Limb (tissue), 2 donors: ENCODE results near the gene CHMP6.

Experiments
- DNase-seq, 2 donors: peaks; one replicate each; pipeline ENCODE4 v3.0.0-alpha.2; 2016; ENCODE audit errors: extremely low spot score in 2 of 2

The CHMP6 gene

DNA sequence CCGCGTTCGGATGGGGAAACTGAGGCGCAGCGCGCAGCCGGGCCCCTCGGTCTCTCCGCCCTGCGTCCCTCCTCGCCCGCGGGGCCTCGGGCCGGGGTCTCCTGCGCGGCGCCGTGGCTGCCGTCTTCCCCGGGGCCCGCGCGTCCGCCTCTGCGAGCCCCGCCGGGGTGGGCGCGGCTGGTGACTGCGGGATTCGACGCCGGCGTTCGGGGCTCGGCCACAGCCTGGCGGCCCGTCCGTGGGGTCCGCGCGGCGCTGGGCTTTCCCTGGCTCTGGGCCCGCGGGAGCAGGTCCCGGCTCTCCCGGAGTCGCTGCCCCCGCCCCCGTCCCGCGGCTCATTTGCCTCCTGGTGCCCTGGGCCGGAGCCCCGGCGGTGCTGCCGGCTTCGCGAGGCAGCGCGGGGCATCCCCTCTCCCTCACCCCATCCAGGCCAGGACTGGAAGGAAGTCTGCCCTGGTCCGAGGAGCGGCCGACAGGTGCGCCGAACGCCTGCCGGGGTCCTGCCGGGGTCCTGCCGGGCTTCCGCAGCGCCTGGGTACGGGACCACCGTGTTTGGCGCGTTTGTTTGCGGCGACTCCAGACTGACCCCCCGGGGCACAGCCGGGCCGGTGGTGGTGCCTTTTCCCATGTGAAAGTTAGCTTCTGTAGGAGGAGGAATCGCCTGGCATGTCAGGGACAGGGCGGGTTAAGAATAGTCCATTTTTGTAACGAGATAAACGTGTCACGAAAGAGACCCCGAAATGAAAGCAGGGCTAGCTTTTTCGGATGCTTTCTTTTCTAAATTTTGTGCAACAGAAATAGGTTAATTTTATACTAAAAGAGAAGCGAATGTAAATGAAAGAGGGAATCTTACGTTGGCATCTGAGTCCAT lies 671 bp downstream of the CHMP6 start:
- peak in 1 of 2 donors; percentile 62 for DNase-seq

DNA sequence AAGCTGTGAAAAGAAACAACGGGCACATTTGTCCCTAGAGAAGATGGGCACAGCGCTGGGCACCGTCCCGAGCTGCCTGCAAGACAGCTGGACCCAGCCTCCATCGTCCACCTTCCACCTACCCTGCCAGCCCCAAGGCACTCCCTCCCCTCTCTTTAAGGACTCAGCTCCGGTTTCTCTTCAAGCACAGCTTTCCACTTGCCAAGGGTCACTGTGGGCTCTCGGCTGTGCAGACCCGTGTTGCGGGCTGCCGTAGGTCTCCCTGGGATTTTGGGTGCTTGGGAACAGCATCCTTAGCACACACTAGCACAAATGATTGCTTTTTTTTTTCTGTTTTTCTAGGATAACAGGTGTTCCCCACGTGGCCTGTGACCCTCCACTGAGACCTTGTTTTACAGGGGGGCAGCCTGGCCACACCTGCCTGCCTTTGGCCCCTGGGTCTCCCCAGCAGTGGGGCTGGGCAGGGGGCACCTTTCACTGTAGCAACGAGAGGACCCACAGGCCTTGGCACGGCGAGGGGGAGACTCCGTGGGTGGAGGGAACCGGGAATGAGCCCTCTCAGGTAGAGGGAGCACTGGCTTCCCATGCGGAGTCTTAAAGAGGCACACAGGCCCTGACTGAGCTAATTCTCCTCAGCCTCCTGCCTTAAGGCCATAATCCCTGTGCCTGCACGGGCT lies 1.4 kb downstream of the CHMP6 start:
- no peak for DNase-seq

DNA sequence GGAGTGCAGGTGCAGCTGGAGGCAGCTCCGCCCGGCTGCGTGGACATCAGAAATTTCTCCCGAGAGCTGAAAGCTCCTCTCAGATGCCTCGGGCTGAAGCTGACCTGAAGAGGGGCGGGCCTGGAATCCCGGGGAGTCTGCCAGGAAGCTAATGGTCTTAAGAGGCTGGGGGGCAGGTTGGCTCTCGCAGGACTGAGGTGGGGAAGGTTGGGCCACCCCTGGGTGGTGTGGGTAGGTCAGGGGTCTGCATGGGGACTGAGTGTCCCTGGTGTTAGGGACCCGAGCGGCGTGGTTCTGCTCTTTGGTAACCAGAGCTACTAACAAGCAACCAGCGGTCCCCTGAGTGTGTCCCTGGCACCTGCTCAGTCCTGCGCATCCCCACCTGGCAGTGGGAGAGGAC lies 3.5 kb downstream of the CHMP6 start:
- peak in 1 of 2 donors; percentile 23 for DNase-seq

DNA sequence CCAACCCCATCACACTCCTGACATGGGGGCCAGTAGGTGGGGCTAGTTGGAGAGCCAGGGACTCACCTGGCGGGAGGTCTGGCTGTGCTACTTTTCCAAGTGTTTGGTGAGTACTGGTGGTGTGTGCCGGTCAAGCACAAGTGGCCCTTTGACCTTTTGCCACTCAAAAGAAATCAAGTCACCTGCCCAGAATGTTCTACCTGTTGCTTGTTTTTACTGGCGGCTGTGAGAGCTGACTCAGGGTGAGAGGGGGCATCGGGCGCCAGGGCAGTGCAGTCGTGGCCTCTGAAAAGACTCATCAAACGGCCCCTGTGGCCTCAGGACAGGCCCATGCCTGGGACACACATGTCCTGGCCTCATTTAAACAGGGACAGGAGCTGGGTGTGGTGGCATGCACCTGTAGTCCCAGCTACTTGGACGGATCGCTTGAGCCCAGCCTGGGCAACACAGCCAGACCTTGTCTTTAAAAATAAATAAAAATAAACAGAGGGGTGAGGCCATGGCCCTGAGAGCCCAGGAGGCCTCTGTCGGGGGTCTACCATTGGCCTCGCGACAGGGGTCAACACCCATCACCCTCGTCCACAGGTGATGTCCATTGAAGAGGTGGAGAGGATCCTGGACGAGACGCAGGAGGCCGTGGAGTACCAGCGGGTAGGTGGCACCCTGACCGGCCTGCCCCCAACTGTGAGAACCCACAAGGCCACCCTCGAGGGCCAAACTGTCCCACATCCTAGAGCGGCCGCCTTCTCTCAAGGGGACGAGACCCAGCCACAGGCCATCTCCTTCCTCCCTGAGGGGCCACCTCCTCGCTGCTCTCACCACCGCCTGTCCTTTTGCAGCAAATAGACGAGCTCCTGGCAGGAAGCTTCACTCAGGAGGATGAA lies 5.0 kb downstream of the CHMP6 start:
- peak in 1 of 2 donors; percentile 23 for DNase-seq

DNA sequence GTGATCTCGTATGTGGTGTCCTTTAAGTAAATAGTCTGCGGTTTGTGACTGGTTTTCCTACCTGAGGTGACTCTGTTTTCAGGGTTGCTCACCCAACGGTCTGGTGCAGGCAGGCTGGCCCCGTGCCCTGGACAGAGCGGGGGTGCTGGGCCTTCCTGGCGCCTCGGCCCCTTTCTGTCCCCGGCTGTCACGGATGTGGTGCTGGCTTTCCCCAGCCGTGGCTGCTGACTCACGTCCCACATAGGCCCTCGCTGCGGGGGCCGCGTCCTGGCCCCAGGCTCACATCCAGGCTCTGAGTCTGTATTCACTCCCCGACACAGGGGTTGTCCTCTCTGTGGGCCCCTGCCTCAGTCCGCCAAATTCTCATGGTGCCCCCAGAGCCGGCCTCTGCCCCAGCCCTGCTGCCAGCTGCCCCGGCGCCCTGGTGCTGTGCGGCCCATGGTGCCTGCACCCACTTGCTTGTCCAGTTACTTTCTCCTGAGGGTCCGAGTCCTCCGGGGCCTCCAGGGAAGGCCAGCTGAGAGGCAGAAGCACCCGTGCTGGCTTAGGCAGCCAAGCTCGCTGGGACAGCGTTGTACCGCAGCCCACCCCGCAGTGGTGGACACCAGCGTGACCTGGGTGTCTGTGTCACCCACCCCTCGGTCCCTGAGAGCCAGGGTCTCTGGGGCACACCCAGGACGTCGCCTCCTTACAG lies 5.9 kb downstream of the CHMP6 start:
- peak in 1 of 2 donors; percentile 25 for DNase-seq

DNA sequence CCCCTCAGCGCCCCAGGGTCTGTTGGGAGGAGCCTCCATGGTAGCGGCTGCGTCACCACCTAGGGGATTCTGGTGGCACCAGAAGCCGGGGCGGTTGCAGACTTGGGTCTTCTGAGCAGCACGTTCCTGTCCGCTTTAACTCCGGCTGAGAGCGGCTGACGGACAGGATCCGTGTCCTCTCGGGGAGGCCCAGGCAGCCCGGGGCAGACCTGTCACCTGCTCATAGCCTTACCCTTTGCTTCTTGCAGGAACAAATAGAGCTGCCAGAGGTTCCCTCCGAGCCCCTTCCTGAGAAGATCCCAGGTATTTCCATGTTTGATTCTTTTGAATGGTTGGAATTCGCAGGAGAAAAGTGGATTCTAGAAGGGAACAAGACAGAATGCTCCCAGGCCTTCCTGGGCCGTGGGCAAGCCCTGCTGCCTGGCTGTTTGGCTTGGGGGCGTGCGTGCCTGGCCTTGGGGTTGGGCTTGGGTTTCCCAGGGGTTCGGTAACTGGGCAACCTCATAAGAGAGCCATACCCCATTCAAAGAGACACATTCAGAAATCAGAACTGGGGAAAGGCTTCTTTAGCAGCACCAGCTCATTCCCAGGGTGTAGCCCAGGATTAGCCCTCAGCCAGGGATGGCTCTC lies 6.6 kb downstream of the CHMP6 start:
- peak in 1 of 2 donors; percentile 25 for DNase-seq

DNA sequence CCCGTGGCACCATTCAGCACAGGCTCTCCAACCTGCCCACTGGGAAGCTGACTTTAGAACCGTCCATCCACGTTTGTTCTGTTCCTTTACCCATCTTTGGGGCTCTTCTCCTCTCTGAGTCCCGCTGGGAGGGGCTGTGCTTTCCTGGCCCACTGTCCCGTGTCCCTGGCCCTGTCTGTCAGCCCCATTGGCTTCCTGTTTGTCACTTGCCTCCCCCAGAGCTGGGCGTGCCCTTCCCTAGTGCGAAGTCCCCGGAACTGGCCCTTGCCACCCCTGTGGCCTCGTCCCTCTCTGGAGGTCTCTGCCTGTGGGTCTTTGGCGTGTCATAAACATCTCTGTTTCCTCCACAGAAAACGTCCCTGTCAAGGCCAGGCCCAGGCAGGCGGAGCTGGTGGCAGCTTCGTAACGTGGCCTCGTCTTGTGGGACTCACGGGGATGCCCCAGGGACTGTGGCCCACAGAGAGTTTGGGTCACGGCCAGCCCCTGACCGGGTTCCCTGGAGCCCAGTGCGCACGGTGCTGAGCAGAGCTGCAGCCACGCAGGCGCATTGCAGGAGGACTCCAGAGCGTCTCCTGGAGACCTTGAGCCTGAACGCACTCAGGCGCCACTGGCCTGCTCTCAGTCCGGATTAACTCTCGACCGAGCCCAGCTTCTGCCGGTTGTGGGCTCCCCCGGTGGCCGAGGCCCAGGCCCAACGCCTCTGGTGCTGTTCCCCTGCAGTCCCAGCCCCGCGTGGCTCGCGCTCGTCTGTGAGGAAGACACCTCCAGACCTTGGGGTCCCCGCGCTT lies 7.3 kb downstream of the CHMP6 start:
- DNase-seq, result no peak

DNA sequence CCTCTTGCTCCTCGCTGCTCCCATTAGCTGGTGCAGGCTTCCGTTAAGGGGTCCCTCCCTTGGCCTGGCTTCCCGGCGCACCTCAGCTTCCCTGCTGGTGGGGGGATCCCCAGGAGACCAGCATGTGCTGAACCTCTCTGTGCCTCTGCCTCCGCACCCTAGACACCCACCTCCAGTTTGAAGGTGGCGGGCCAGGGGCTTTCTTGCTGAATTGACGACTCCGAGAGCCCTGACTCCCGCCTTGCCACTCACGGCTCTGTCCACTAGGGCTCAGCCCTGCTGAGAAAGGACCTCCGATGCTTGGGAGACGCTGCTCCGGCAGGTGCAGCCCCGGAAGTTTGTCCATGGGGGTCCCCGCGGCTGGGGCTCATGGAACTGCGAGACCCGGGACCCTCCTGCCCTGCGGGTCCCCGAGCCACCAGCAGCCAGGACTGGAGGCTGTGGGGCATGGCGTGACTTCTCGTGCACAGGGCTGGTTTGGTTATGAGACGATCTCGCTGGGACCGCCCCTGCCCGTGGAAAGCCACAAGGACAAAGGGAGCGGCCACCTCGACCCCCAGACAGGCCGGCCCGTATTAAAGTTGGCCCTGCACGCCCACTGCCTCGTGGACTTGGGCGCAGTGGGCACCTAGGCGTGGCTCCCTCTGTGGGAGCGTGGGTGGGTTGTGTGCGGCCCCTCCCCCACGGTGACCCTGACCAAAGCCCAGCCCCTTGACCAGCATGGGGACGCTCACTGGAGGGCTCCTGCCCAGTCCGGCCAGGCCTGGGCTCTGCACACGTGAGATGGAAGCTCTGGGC lies 8.1 kb downstream of the CHMP6 start:
- DNase-seq, result peak in 1 of 2 donors; percentile 27

DNA sequence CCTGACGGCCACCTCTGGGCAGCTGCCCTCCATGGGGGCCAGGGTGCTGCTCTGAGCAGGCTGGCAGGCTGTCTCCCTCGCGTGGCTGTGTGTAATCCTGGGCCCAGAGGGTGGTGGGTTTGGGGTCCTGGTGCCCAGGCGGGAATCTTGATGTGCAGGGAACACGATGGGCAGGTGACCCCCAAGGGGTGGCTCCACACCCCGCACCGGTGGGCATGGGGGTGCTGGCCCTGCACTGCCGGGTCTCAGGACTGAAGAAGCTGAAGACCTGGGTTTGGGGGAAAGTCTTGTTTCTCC lies 8.6 kb downstream of the CHMP6 start:
- DNase-seq, result peak in 1 of 2 donors; percentile 24

DNA sequence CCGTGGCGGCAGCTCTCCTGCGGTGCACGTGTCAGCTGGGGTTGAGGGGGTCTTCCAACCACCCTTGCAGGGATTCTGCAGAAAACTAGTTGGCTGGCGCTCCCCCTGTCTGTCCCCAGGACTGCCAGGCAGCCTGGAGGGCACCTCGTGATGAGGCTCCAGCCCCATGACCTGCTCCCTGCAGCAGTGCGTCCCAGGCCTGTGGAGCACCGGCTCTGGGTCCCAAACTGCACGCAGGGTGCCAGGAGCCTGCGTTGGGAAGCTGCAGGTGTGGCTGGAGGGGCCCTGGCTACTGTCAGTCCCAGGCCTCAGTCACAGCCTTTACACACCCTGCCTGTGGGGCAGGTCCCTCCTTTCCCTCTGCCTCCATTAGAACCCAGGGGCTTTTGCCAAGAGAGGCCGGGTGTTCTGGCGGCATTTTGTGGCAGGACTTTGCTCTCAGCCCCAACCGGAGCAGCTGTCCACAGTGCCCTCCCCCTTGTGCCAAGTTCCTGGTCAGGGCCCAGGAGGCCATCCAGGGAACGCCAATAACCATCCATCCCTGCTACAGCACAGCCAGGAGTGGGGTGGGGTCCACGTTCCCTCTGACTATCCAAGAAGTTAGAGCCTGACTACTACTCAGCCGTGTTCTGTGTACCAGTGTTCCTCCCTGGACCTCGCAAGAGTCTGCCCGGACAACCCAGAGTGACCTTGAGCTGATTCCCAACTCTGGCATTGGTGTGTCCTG lies 9.2 kb downstream of the CHMP6 start:
- DNase-seq, result peak in 1 of 2 donors; percentile 30

DNA sequence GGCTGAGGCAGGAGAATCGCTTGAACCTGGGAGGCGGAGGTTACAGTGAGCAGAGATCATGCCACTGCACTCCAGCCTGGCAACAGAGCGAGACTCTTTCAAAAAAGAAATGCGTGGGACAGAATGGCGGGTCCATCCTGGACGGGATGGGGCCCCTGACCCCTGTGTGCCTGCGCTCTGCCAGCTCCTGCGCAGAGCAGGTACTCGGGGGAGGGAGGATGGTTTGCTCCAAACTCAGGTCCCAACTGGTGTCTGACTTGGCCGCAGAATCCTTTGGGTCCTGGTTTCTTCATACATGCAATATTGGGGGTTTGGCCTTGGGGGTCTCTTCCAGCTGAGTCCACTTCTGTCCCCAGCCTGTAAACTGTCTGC lies 10.4 kb downstream of the CHMP6 start:
- no peak for DNase-seq

DNA sequence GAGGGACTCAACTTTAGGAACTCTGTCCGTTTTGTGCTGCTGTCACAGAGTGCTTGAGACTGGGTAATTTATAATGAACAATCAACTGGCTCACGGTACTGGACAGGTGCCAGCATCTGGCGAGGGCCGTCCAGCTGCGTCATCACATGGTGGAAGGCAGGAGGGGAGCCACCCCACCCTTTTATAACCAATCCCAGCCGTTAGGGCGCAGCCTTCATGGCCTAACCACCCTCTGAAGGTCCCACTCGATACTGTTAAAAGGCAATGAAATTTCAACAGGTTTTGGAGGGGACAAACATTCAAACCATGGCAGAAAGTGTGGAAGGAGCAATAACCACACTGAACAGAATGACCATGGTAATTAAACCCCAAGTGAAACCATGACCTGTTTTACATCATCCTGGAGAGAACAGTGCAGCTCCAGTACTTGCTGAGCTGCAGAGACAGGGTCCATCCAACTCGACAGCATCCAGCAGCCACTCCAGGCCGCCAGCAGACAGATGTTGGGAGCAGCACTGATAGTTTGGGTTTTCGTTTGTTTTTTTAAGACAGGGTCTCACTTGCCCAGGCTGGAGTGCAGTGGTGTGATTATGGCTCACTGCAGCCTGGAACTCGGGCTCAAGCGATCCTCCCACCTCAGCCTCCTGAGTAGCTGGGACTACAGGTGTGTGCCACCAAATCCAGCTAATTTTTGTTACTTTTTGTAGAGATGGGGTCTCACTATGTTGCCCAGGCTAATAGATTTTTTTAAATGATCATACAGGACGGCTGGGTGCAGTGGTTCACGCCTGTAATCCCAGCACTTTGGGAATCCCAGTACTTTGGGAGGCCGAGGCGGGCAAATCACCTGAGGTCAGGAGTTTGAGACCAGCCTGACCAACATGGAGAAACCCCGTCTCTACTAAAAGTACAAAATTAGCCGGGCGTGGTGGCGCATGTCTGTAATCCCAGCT lies 11.0 kb downstream of the CHMP6 start:
- peak in 1 of 2 donors; percentile 60 for DNase-seq

DNA sequence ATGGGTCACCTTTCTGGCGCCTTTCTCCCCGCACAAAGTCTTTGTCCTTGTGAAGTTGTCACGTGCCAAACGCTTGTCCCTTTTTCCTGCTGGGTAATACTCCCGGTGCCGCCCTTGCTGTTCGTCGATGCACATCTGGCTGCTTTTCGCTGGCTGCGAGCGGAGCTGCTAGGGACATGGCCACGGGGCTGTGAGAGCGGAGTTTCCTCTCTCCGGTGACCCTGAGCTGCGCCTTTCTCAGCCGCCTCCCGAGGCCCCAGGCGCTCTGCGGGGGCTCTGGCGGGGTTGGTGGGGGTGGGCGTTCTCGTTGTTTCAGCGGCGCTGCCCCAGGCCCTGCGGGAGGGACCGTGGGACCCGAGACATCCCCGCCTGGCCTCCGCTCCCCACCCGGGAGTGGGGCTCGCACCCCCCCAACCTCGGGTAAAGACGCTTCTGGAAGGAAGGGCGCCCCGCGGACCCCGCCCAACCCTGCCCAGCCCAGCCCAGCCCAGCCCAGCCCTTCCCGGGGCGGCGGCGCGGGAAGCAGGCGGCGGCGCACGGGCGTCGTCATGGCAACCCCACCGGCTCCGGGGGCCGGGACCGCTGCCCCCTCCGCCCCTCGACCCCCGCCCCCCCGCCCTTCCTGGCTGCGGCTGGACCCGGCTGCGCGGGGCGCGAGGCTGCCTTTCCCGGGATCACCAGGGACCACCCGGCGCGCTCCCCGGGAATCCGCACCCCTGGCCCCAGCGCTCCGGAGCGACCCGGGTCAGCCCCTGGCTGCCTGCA lies 12.3 kb downstream of the CHMP6 start:
- peak in 1 of 2 donors; percentile 64 for DNase-seq

DNA sequence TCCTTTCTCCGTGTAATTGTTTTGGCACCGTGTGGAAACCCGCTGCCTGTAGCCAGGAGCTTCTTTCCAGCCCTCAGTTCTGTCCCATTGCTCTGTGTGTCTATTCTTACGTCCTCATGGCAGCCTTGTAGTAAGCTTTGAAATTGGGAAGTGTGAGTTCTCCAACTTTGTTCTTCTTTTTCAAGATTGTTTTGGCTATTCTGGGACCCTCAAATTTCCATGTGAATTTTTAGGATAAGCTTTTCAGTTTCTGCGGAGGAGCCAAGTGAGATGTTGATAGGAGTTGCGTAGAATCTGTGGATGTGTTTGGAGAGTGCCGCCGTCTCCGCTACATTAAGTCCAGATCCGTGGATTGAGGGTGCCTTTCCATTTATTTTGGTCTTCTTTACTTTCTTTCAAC lies 15.2 kb downstream of the CHMP6 start:
- DNase-seq, result no peak

DNA sequence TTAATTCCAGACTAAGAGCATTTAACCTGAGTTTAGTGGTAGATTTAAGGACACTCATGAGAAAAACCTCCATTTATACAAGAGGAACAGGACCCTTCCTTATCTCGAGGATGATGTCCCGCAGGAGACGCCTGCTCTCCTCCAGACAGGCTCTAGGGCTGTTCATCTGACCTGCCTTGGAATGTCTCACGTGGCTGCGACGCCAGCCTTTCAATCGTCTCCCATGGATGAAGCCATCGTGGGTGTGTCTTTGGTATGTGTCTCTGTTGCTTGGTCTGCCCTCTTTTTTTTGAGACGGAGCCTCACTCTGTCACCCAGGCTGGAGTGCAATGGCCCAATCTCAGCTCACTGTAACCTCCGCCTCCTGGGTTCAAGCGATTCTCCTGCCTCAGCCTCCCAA lies 16.5 kb downstream of the CHMP6 start:
- no peak for DNase-seq

DNA sequence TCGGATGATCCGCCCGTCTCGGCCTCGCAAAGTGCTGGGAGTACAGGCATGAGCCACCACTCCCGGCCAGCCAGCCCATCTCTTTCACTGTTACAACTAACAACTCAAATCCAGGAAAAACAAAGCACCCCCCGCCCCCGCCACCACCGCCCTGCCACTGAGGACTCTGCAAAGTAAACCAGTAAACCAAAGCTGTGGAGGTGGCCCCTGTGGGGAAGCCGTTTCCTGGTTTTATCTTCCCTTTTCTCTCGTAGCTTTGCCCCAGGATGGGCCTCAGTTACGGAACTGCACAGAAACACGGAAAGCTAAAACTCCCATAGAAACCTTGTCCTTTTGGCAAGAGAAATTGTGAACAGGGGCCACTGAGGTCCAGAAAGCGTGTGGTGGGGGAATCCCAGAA lies 17.5 kb downstream of the CHMP6 start:
- no peak for DNase-seq

DNA sequence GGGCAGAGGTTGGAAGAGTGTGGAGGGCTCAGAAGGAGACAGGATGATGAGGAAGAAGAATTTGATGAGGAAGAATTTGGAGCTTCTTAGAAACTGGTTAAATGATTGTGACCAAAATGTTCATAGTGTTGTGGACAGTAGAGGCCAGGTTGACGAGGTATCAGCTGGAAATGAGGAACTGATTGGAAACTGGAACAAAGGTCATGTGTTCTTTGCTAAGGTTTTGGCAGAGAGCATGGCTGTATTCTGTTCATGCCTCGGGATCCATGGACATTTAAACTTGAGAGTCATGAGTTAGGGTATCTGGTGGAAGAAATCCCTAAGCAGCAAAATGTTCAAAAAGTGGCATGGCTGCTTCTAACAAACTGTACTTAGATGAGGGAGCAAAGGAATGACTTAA lies 19.3 kb downstream of the CHMP6 start:
- no peak for DNase-seq
